GM21390 (cell line): ENCODE results near the gene KYAT1.
A peak's percentile ranks its signal among the peaks of the same experiment; 100 is the strongest.

Experiments used
- ATAC-seq: cut with Tn5 transposase; IDR thresholded peaks from one replicate; pipeline ENCODE4 v1.9.1; 2021; ENCODE audit not compliant: unreplicated experiment

Gene KYAT1

GRCh38 chr9:128881884-128882676 lies at the start of gene KYAT1, which contains the start of gene LRRC8A:
TSS of gene KYAT1 (minus strand) at chr9:128881950. CDS start at chr9:128845405, 36,545 bp downstream.
TSS of gene LRRC8A (plus strand) at chr9:128882133. CDS start at chr9:128907165, 25,032 bp downstream.
- ATAC-seq, result peak; percentile 87

- no peak for ATAC-seq
Observed at GRCh38 chr9:128929560-128929959, 47.8 kb upstream of the KYAT1 start.

- no peak for ATAC-seq
Observed at GRCh38 chr9:128928624-128929023, 46.9 kb upstream of the KYAT1 start.

GRCh38 chr9:128927731-128928411 lies 46.1 kb upstream of the KYAT1 start:
- no peak for ATAC-seq

- ATAC-seq, result no peak
Observed at GRCh38 chr9:128923493-128923883, 41.7 kb upstream of the KYAT1 start.

- ATAC-seq, result no peak
Observed at GRCh38 chr9:128921881-128922763, 40.4 kb upstream of the KYAT1 start.

GRCh38 chr9:128920381-128921058 lies 38.8 kb upstream of the KYAT1 start, which contains the start of gene PHYHD1:
TSS of gene PHYHD1 (plus strand) at chr9:128920982. CDS start at chr9:128922324, 1,342 bp downstream.
- no peak for ATAC-seq

- ATAC-seq, result no peak
Observed at GRCh38 chr9:128919402-128920089, 37.8 kb upstream of the KYAT1 start.

GRCh38 chr9:128918921-128919320 lies 37.2 kb upstream of the KYAT1 start:
- no peak for ATAC-seq

GRCh38 chr9:128917151-128917849 lies 35.5 kb upstream of the KYAT1 start:
- ATAC-seq, result no peak

- ATAC-seq, result no peak
Observed at GRCh38 chr9:128916745-128917144, 35.0 kb upstream of the KYAT1 start.

- no peak for ATAC-seq
Observed at GRCh38 chr9:128916204-128916603, 34.5 kb upstream of the KYAT1 start.

GRCh38 chr9:128913995-128914772 lies 32.4 kb upstream of the KYAT1 start:
- no peak for ATAC-seq

GRCh38 chr9:128913048-128913900 lies 31.5 kb upstream of the KYAT1 start:
- ATAC-seq, result no peak

- no peak for ATAC-seq
Observed at GRCh38 chr9:128912270-128912853, 30.6 kb upstream of the KYAT1 start.

GRCh38 chr9:128911529-128912035 lies 29.8 kb upstream of the KYAT1 start:
- no peak for ATAC-seq

GRCh38 chr9:128910906-128911305 lies 29.2 kb upstream of the KYAT1 start:
- ATAC-seq, result no peak
